HG02588 (cell line): Measurements from ENCODE around the gene TYMS.
"Not testable (repeated sequence)": the region's sequence is repeated elsewhere in the genome, so short reads cannot be mapped to it uniquely, and the experiment has no call there.

Experiments used
- ATAC-seq: cut with Tn5 transposase; IDR thresholded peaks from one replicate; pipeline ENCODE4 v1.9.1; 2021; ENCODE audit warnings: mild to moderate bottlenecking, moderate library complexity; ENCODE audit not compliant: unreplicated experiment

The TYMS gene

GRCh38 chr18:676736-677135 lies 19.3 kb downstream of the TYMS start:
- no peak for ATAC-seq

- ATAC-seq = no peak
These were observed 19.7 kb downstream of the TYMS start for GRCh38 chr18:677145-677544.

- ATAC-seq = no peak
These were observed 20.5 kb downstream of the TYMS start for GRCh38 chr18:677951-678381.

- no peak for ATAC-seq
These were observed 21.2 kb downstream of the TYMS start for GRCh38 chr18:678482-679182.

- ATAC-seq = no peak
These were observed 22.1 kb downstream of the TYMS start for GRCh38 chr18:679516-679915.

- no peak for ATAC-seq
These were observed 22.9 kb downstream of the TYMS start for GRCh38 chr18:680392-680791.

- ATAC-seq = no peak
These were observed 24.5 kb downstream of the TYMS start for GRCh38 chr18:681985-682384.

GRCh38 chr18:682416-682815 lies 25.0 kb downstream of the TYMS start:
- not testable (repeated sequence) for ATAC-seq

- ATAC-seq = no peak
These were observed 25.4 kb downstream of the TYMS start for GRCh38 chr18:682833-683232.

GRCh38 chr18:683531-683930 lies 26.1 kb downstream of the TYMS start:
- no peak for ATAC-seq

GRCh38 chr18:685438-685837 lies 28.0 kb downstream of the TYMS start:
- no peak for ATAC-seq

GRCh38 chr18:686339-687111 lies 29.1 kb downstream of the TYMS start:
- ATAC-seq = no peak

GRCh38 chr18:688323-688722 lies 30.9 kb downstream of the TYMS start:
- no peak for ATAC-seq

GRCh38 chr18:692824-693223 lies 35.4 kb downstream of the TYMS start:
- ATAC-seq = no peak

- ATAC-seq = no peak
These were observed 36.2 kb downstream of the TYMS start for GRCh38 chr18:693466-694187.

GRCh38 chr18:697012-697411 lies 39.6 kb downstream of the TYMS start:
- no peak for ATAC-seq

- ATAC-seq = no peak
These were observed 40.3 kb downstream of the TYMS start for GRCh38 chr18:697800-698199.

GRCh38 chr18:703213-703967 lies 45.9 kb downstream of the TYMS start:
- ATAC-seq = no peak

- no peak for ATAC-seq
These were observed 49.0 kb downstream of the TYMS start for GRCh38 chr18:706405-706804.

- no peak for ATAC-seq
These were observed 50.6 kb downstream of the TYMS start for GRCh38 chr18:708096-708495.

GRCh38 chr18:709771-710170 lies 52.3 kb downstream of the TYMS start:
- ATAC-seq = no peak
